Islet of Langerhans (tissue), 1 donor: Measurements from ENCODE around the gene CLIC3.

Experiments used
- FAIRE-seq: peaks from one replicate; lab custom pipeline; 2011; peaks lifted over from hg19 to GRCh38; lab: Jason Lieb, UNC

CLIC3 gene

DNA sequence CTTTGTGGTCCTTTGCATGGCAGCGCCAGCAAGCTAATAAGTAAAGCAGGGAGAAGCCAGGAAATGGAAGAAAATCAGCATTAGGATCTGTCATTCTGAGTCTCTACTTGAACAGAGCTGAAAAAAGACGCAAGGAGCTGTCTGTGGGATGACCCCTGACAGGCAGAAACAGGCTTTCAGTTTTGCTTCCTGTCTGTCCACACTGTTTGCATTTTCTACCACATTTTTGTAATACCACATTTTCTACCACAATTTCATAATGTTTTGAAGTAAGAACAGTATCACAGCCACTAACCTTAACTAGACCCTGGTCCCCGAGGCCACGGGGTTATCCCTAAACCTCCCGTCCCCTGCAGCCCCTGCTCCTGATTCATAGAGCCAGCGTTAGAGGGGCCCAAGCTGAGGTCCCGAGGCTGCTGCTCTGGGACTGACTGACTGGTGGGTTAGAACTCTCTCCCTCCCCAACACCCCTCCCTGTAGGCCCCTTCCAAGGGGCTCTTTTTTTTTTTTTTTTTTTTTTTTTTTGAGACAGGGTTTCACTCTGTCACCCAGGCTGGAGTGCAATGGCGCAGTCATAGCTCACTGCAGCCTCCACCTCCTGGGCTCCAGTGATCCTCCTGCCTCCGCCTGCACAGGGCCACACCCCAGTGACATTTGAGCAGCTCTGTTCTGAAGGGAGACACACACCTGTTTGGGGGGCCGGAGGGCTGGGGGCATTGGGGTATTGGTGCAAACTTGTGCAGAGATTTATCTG is 4.0 kb upstream of the CLIC3 start:
- no peak for FAIRE-seq

DNA sequence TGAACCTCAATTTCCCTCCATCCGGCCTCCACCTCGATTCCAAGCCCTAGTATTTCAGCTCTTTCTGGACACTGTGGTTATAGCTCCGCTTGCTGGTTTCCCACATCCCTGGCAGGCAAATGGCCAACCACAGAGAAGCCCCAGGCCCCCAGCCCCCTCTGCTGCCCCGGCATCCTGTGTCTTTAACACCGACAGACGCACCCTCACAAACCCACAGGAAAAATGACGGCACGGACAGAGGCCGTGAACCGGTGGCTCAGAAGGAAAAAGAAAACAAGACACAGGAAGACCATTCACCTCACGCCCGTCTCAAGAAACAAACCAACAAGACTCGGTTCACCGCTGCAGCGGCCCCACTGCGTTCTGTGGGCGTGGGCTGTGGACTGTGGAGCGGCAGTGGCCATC is 1.5 kb upstream of the CLIC3 start:
- no peak for FAIRE-seq

DNA sequence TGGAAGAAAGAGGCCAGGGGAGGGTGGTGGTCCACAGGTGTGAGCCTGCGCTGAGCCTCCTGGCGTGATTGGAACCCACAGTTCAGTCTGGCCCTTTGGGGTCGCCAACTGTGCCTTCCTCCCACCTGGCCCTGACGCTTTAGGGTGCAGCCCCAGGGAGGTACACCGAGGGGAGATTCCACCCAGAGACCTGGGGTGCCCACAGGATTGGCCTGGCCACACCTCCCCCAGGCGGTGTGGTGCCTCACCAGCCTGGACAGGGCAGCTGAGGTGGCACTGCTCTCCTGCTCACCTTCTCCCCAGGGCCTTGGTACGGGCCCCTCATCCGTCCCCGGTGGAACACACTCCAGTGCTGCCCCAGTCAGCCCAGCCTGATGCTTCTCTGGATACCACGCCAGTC is 1.0 kb upstream of the CLIC3 start:
- FAIRE-seq, result no peak

DNA sequence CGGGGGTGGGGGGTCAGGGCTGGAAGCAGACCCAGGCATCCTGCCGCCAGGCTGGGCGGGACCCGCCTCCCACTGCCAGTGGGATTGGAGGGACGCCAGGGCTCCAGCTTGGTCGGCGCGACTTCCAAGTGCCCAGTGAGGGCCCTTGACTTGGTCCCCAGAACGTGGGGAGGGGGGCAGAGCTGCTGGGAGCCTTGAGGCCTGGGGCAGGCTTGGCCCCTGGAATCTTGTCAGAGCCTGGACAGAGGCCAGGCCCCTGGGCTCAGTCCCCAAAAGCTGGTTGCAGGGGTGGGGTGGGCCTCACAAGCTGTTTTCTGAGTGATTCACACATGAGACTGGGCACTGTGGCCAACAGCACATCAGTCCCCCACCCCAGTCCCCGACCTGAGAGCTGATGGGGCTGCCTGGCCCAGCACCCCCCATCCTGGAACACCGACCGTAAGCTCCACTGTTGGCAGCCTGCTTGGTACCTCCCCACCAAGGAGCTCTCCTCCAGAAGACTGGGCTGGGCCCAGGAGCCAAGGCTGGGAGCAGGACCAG is 526 bp downstream of the CLIC3 start:
- FAIRE-seq, result no peak

- no peak for FAIRE-seq
Measured at GRCh38 chr9:136995362-136995761, 1.0 kb downstream of the CLIC3 start.

DNA sequence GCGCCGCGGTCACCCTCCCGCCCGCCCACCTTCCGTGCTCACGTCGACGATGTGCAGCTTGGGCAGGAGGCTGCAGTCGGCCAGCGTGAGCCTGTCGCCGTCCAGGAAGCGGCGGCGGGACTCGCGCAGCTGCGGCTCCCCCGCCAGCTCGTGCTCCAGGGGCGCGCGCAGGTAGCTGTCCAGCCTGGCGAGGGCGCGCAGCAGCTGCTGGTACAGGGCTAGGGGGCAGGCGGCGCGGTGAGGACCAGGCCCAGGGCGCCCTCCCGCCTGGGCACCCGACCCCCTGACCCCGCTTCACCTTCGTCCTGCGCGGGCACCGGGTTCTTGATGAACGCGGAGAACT is 1.5 kb downstream of the CLIC3 start:
- FAIRE-seq, result no peak

DNA sequence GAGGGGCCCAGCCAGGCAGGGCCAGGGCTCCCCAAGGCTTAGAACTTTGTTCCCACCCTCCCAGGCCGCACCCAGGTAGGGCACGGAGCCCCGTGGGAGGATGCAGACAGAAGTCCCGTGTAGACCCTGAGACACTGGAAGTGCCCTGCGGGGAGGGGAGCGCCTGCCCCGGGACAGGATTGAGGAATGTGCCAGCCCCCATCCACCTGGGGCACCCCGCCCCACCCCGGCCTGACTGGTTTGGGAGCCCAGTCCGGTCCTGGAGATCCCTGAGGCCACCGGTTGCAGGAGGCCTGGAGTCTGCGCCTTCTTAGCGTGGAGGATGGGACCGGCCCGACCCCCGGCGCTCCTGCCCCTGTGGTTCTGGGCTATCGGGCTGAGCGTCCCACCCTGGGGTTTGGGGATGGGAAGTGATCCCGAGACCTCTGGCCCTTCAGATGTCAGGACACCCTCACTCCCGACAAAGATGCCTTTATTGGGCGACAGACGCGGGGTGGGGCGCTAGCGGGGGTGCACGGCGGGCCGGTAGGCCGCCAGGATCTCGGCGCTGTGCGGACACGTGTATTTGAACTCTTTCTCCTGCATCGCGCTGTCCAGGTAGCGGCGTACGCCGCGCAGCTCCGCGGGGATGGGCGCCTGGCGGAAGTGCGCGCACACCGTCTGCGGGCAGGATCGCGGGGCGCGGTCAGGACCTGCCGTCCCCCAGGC is 2.0 kb downstream of the CLIC3 start:
- no peak for FAIRE-seq

DNA sequence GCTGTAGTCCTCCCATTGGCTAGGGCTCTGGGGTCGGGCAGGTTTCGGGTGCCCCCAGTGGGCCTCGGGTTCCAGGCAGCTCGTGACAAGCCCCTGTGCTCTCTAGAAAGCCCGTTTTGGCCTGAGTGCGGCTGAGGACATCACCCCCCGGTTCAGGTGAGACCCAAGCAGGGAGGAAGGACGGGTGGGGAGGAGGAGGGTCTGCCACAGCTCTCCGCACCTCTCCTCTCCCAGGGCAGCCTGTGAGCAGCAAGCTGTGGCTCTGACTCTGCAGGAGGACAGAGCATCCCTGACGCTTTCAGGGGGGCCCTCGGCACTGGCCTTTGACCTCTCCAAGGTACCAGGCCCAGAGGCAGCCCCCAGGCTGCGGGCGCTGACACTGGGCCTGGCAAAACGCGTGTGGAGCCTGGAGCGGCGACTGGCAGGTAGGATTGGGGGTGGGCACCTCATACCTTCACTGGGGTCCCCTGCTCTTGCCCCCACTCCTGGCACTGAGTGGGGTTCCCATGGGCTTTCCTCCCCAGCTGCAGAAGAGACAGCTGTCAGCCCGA is 3.5 kb downstream of the CLIC3 start:
- no peak for FAIRE-seq

DNA sequence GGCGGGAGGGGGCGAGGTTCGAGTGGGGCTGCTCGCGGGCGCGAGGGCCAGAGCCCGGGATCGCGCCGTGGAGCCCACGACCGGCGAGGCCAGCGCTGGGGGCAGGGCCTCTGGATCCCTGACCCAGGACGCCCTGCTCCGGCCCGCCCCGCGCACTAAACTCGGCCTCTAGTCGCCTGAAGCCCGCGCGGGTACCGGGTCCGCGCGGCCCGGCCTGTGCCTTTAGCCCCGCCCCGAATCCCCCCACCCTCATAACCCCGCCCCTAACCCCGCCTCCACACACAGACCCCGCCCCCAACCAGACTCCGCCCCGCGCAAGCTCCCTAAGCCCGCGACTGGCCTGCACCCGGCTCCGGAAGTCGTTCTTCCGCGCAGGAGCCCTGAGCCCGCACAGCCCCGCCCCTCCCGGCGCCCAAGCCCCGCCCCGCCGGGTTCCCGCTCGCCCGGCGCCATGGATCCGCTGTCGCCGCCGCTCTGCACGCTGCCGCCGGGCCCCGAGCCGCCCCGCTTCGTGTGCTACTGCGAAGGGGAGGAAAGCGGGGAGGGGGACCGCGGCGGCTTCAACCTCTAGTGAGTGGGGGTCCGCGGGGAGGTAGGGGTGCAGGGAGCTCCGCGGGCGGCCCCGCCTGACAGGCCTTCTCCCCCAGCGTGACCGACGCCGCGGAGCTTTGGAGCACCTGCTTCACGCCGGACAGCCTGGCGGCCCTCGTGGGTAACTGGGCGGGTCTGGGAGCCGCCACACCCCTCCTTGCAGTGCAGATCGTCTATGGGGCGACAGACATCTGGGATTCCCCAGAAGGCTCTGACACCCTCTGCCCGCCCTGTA is 4.2 kb downstream of the CLIC3 start, which contains the start of gene PAXX:
Gene PAXX, plus strand, starts transcription at position 430 of the 826 bp plus-strand sequence. Its CDS starts 22 bp downstream, at position 452.
- no peak for FAIRE-seq

GRCh38 chr9:136990242-136990911 is 6.0 kb downstream of the CLIC3 start:
- no peak for FAIRE-seq

DNA sequence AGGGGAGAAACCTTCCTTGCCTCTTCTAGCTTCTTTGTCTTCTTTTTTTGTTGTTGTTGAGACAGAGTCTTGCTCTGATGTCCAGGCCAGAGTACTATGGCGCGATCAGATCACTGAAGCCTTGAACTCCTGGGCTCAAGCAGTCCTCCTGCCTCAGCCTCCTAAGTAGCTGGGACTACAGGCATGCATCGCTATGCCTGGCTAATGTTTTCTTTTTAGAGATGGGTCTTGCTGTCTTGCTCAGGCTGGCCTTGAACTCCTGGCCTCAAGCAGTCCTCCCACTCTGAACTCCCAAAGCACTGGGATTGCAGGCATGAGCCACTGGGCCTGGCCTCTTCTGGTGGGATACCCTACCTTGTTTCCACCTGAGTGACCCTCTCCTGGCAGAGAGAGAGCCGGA is 7.5 kb downstream of the CLIC3 start:
- FAIRE-seq, result no peak

DNA sequence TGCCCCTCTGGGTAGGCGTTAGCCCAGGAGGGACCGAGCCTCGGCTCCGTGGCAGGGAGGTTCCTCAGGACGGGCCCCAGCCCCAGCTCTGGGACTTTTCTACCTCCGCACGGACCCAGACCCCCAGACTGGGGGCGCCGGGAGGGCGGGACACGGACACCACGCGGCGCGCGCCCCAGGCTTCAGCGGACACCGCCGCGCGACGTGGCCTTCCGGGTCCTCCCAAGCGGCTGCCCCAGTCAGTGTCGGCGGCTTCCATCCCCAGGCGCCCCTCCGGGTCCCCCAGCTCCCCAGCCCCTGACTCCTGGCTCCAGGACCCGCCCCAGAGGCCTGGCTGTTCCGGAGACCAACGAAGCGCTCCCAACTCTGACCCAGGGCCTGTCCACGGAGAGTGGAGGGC is 10.5 kb downstream of the CLIC3 start:
- FAIRE-seq, result no peak

DNA sequence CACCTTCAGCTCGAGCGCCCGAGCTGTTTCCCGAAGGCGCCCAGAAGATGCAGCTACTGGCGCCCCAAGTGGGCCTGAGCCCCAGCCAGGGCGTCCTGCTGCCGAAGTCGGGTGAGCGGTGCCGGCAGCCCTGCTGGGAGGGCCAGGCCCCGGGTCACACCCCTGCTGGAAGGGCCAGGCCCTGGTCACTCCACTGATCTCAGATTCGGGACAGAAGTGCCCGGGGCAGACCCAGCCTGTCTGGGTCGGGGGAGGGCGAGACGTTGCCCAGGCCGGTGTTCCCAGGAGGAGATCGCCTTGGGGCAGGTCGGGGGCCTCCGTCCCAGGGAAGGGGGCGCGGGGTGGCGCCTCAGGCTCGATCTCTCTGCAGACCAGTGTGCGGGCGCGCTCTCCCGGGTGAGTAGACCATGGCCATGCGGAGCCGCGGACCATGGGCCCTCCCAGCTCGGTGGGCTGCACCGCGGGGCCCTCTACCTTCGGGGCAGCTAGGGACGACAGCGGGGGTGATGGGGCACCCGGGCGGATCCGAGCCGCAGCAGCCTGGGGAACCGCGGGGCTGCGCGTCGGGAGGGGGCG is 11.3 kb downstream of the CLIC3 start:
- FAIRE-seq, result no peak

DNA sequence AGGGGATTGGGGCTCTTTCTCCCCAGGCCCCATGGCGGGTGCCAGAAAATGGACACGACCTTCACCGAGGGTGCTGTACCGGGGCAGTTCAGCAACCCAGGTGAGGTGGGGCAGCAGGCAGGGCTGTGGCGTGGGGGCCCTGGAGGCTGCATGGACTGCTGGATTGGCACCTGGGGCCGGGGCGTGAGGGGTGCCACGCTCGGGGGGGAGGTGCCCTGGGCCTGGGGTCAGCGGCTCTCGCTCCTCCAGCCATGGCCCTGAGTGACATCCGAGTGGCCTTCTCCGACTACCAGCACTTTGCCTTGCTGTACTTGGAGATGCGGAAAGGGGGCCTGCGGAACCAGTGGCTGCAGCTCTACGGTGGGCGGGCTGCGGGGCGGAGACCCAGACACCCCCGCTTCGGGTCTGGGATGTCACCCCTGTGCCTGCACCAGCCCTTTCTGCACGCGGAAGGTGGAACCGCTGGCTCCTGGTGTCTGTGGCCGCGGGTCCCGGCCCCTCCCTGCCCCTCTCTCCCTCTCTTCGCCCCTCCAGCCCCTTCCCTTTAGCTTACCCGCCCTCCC is 11.8 kb downstream of the CLIC3 start:
- no peak for FAIRE-seq

GRCh38 chr9:136983656-136984314 is 12.6 kb downstream of the CLIC3 start:
- no peak for FAIRE-seq

DNA sequence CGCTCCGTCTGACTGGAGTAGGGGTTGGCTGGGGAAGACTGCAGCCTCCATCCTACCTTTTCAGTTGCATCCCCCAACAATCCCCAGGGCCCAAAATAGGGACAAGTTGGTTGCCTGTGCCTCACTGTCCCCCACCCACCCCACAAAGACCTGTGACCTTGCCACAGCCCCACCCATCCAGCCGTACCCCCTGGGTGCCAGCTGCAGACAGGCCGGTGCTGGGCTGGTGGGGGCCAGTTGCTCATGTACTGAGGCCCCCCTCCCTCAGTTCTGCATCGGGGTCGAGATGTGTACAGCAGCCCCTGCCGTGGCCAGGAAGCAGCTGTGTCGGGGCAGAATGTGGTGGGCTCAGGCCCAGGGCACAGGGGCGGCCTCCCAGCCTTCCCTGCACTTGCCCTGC is 13.2 kb downstream of the CLIC3 start:
- no peak for FAIRE-seq

DNA sequence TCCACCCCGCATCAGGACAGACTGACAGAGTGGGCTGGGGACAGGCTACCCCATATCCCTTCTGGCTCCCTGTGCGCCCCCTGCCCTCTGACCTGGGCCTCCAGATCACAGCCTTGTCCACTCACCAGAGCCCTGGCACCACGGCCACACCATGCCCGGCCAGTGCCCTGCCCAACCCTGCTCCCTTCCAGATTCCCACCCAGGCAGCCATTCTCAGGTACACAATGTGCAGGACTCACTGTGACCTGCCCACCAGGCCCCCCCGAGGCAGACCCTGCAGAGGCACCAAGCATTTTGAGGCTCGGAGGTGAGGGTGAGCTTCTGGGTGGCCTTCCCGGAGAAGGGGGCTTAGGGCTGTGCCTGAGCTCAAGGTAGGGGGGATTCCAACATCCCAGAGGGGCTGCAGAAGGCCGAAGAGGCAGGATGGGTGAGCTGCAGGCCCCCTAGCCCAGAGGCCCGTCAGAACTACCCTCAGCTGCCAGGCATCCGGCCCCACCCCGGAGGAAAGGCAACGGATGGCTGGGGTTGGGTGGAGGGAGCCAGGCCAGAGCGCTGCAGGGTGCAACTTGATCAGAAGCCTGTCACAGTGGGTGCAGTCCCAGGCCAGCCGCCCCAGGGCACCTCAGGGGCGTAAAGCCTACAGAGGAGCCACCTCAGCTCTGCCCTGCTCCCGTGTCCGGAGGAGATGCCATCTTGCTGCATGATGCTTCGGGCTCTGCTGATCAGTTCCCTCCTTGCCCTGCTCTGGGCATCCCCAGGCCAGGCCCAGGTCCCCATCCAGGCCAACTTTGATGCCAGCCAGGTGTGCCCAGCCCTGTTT is 13.9 kb downstream of the CLIC3 start, which contains the start of gene LCNL1:
Gene LCNL1, plus strand, starts transcription at position 762 of the 820 bp plus-strand sequence. CDS start 594 bp downstream, outside the sequence.
- no peak for FAIRE-seq

- no peak for FAIRE-seq
Measured at GRCh38 chr9:136981588-136982231, 14.7 kb downstream of the CLIC3 start.
